IMR-90 (cell line): ENCODE data around the gene SPATC1L. TPM values are rescaled to one million over a fixed set of nuclear protein-coding genes. Genes with fewer than 3 reads are reported as not detected.

Experiments
- ATAC-seq: fragments of 200-7000 bp; cut with Tn5 transposase; 2 replicates; pipeline ENCODE4 v1.9.1; 2020; ENCODE audit warnings: low read depth, mild to moderate bottlenecking, moderate library complexity
- BruUV-seq: library from RNA; stranded (reverse); fragments of 400-500 nt; replicated peaks from 2 replicates; lab custom pipeline; 2021; lab: Mats Ljungman, UMichigan
- CTCF ChIA-PET: fragments of 300-600 bp; formaldehyde crosslinking; extraction: SDS; loops from one replicate; lab custom pipeline; 2021; ENCODE audit warnings: antibody characterized with exemption; lab: Yijun Ruan, JAX
- POLR2A ChIA-PET: fragments of 300-600 bp; sonication (Branson Sonifier 250); formaldehyde crosslinking; loops from one replicate; lab custom pipeline; 2022; ENCODE audit warnings: antibody characterized with exemption; ENCODE audit not compliant: unreplicated experiment; lab: Charles Lee
- DNase-seq: peaks from one replicate; pipeline ENCODE4 v3.0.0; 2013
- H2AFZ ChIP-seq: replicated peaks from 2 replicates; pipeline ENCODE3; 2013; ENCODE audit warnings: low read length, mild to moderate bottlenecking; ENCODE audit not compliant: poor library complexity
- H2AK5ac ChIP-seq: 2 replicates; pipeline ENCODE4 v1.6.1; 2013; ENCODE audit warnings: low read depth, low read length, inconsistent platforms
- H2AK9ac ChIP-seq: replicated peaks from 2 replicates; pipeline ENCODE3; 2013; ENCODE audit warnings: mild to moderate bottlenecking, low read depth, low read length, moderate library complexity; ENCODE audit not compliant: poor library complexity
- H2BK120ac ChIP-seq: 2 replicates; pipeline ENCODE4 v1.6.1; 2013; ENCODE audit warnings: low read depth, low read length, inconsistent platforms
- H2BK15ac ChIP-seq: 3 replicates; pipeline ENCODE4 v1.6.1; 2013; ENCODE audit warnings: low read depth, low read length, inconsistent platforms
- H2BK20ac ChIP-seq: 2 replicates; pipeline ENCODE4 v1.6.1; 2013; ENCODE audit warnings: low read depth, mild to moderate bottlenecking, inconsistent platforms, low read length, moderate library complexity
- H2BK5ac ChIP-seq: 2 replicates; pipeline ENCODE4 v1.6.1; 2013; ENCODE audit warnings: mild to moderate bottlenecking, low read depth, low read length, inconsistent platforms; ENCODE audit not compliant: poor library complexity, severe bottlenecking
- H3K14ac ChIP-seq: replicated peaks from 2 replicates; pipeline ENCODE4 v1.6.1; 2013; ENCODE audit warnings: low read depth, low read length, inconsistent platforms
- H3K18ac ChIP-seq: 2 replicates; pipeline ENCODE4 v1.6.1; 2013; ENCODE audit warnings: low read depth, low read length, control low read depth
- H3K23ac ChIP-seq: 2 replicates; pipeline ENCODE4 v1.6.1; 2013; ENCODE audit warnings: low read depth, low read length, inconsistent platforms
- H3K27ac ChIP-seq: 2 replicates; pipeline ENCODE4 v1.5.1; 2013; ENCODE audit warnings: mild to moderate bottlenecking, control low read depth, low read length; ENCODE audit not compliant: insufficient read depth
- H3K27me3 ChIP-seq: 2 replicates; pipeline ENCODE4 v1.6.1; 2013; ENCODE audit warnings: low read length; ENCODE audit not compliant: control insufficient read depth, insufficient read depth
- H3K36me3 ChIP-seq: 2 replicates; pipeline ENCODE4 v1.6.1; 2013; ENCODE audit warnings: low read length, mixed read lengths; ENCODE audit not compliant: control insufficient read depth, insufficient read depth
- H3K4ac ChIP-seq: 2 replicates; pipeline ENCODE4 v1.6.1; 2013; ENCODE audit warnings: low read depth, low read length, inconsistent platforms
- H3K4me1 ChIP-seq: 2 replicates; pipeline ENCODE4 v1.6.1; 2013; ENCODE audit warnings: low read length, mixed read lengths; ENCODE audit not compliant: control insufficient read depth, insufficient read depth
- H3K4me2 ChIP-seq: 2 replicates; pipeline ENCODE4 v1.6.1; 2013; ENCODE audit warnings: low read depth, mild to moderate bottlenecking, control low read depth, low read length, moderate library complexity
- H3K4me3 ChIP-seq: 2 replicates; pipeline ENCODE4 v1.5.1; 2013; ENCODE audit warnings: low read depth, mild to moderate bottlenecking, control low read depth, low read length, moderate library complexity; ENCODE audit not compliant: insufficient read depth
- H3K56ac ChIP-seq: 2 replicates; pipeline ENCODE4 v1.6.1; 2013; ENCODE audit warnings: low read length, inconsistent platforms; ENCODE audit not compliant: insufficient read depth; ENCODE audit errors: extremely low read depth
- H3K79me1 ChIP-seq, 2 experiments: 2 replicates each; pipeline ENCODE4 v1.6.1; 2013; ENCODE audit warnings: low read length in 2 of 2, inconsistent platforms in 1 of 2, low read depth in 1 of 2
- H3K9ac ChIP-seq: 2 replicates; pipeline ENCODE4 v1.6.1; 2013; ENCODE audit warnings: low read depth, low read length, control low read depth
- H3K9me1 ChIP-seq: 2 replicates; pipeline ENCODE4 v1.6.1; 2013; ENCODE audit warnings: low read length, inconsistent platforms; ENCODE audit not compliant: insufficient read depth
- H3K9me3 ChIP-seq: 2 replicates; pipeline ENCODE4 v1.6.1; 2013; ENCODE audit warnings: low read length; ENCODE audit not compliant: control insufficient read depth, insufficient read depth
- H4K20me1 ChIP-seq: 2 replicates; pipeline ENCODE4 v1.6.1; 2013; ENCODE audit warnings: low read length, inconsistent platforms; ENCODE audit not compliant: insufficient read depth
- H4K5ac ChIP-seq: 2 replicates; pipeline ENCODE4 v1.6.1; 2013; ENCODE audit warnings: mild to moderate bottlenecking, low read depth, low read length, control low read depth
- H4K8ac ChIP-seq, 2 experiments: 2 replicates each; pipeline ENCODE4 v1.6.1; 2013; ENCODE audit warnings: low read depth in 2 of 2, low read length in 2 of 2, control low read depth in 1 of 2, inconsistent platforms in 1 of 2
- H4K91ac ChIP-seq: 2 replicates; pipeline ENCODE4 v1.6.1; 2013; ENCODE audit warnings: low read depth, low read length, inconsistent platforms; ENCODE audit not compliant: insufficient read depth
- BHLHE40 ChIP-seq: fragments of 150-350 bp; IDR thresholded peaks from 2 replicates; pipeline ENCODE4 v1.6.1; 2016; ENCODE audit warnings: mild to moderate bottlenecking, low read depth, low read length
- CEBPB ChIP-seq: IDR thresholded peaks from 2 replicates; pipeline ENCODE4 v1.6.1; 2012; ENCODE audit warnings: low read depth, low read length, improper control_type of control experiment
- CHD1 ChIP-seq: IDR thresholded peaks from 2 replicates; pipeline ENCODE4 v1.6.1; 2012; ENCODE audit warnings: low read depth, low read length, improper control_type of control experiment
- FOS ChIP-seq: fragments of 150-350 bp; IDR thresholded peaks from 2 replicates; pipeline ENCODE4 v1.6.1; 2016; ENCODE audit warnings: low read depth, low read length
- MAFK ChIP-seq: IDR thresholded peaks from 2 replicates; pipeline ENCODE4 v1.6.1; 2012; ENCODE audit warnings: low read depth, low read length, improper control_type of control experiment
- MAZ ChIP-seq: IDR thresholded peaks from 2 replicates; pipeline ENCODE4 v1.6.1; 2012; ENCODE audit warnings: low read depth, mild to moderate bottlenecking, low read length, improper control_type of control experiment, moderate library complexity, borderline replicate concordance
- MXI1 ChIP-seq: IDR thresholded peaks from 2 replicates; pipeline ENCODE4 v1.6.1; 2012; ENCODE audit warnings: low read depth, mild to moderate bottlenecking, low read length, moderate library complexity, borderline replicate concordance
- NFE2L2 ChIP-seq: fragments of 150-350 bp; IDR thresholded peaks from 2 replicates; pipeline ENCODE4 v1.6.1; 2016; ENCODE audit warnings: low read depth, mild to moderate bottlenecking, low read length
- POLR2A ChIP-seq: IDR thresholded peaks from 2 replicates; pipeline ENCODE4 v1.6.1; 2012; ENCODE audit warnings: mild to moderate bottlenecking, low read depth, low read length
- RAD21 ChIP-seq: IDR thresholded peaks from 2 replicates; pipeline ENCODE4 v1.6.1; 2012; ENCODE audit warnings: low read length, improper control_type of control experiment
- RCOR1 ChIP-seq: IDR thresholded peaks from 2 replicates; pipeline ENCODE4 v1.6.1; 2012; ENCODE audit warnings: mild to moderate bottlenecking, low read length, improper control_type of control experiment; ENCODE audit not compliant: insufficient replicate concordance
- RFX5 ChIP-seq: IDR thresholded peaks from 2 replicates; pipeline ENCODE4 v1.8.0; 2012; ENCODE audit warnings: low read depth, mild to moderate bottlenecking, low read length, moderate library complexity
- SMC3 ChIP-seq: fragments of 150-350 bp; IDR thresholded peaks from 2 replicates; pipeline ENCODE4 v1.6.1; 2016; ENCODE audit warnings: low read depth, mild to moderate bottlenecking, antibody characterized with exemption, low read length, moderate library complexity
- WGBS, 2 experiments: methylation state at CpG; one replicate each; pipeline versions ENCODE4 v1.1.5 to v1.1.7; 2013; ENCODE audit warnings: missing lambda C conversion rate in 2 of 2; ENCODE audit not compliant: insufficient read length in 1 of 2; ENCODE audit errors: extremely low coverage in 2 of 2; 5-methylcytosine and 5-hydroxymethylcytosine counted together
- dilution Hi-C: fragments of 300-500 bp; cut with HindIII; formaldehyde crosslinking; loops from one replicate; pipeline ENCODE4 v1.14.3; 2018; ENCODE audit warnings: low sequenced_read_pairs; ENCODE audit not compliant: unreplicated experiment
- in situ Hi-C: fragments of 300-500 bp; cut with MboI; formaldehyde crosslinking; loops from 3 replicates; pipeline ENCODE4 v1.14.3; 2019; ENCODE audit warnings: low sequenced_read_pairs, inconsistent platforms, mixed read lengths
- intact Hi-C: fragments of 100-400 bp; cut with micrococcal nuclease; formaldehyde crosslinking; loops from 2 replicates; pipeline ENCODE4 v1.10.0; 2022
- polyA plus RNA-seq, 3 experiments: library from polyadenylated mRNA; depleted of rRNA; stranded (reverse); fragments of >200 nt; gene quantifications; 2 replicates each; pipeline ENCODE4 v1.2.3, GENCODE V29; 2012; ENCODE audit warnings: low replicate concordance in 1 of 3
- total RNA-seq: library from RNA; depleted of rRNA; stranded (reverse); fragments of >200 nt; gene quantifications from 2 replicates; pipeline ENCODE4 v1.2.3, GENCODE V29; 2012
- TF ChIP-seq, protein P1 (sequence below): fragments of 150-350 bp; IDR thresholded peaks from 2 replicates; pipeline ENCODE4 v1.6.1; 2017; ENCODE audit warnings: mild to moderate bottlenecking, antibody characterized with exemption, low read length, low read depth
- TF ChIP-seq, protein P2 (sequence below): fragments of 150-350 bp; IDR thresholded peaks from 2 replicates; pipeline ENCODE4 v1.6.1; 2016; ENCODE audit warnings: low read depth, mild to moderate bottlenecking, low read length, moderate library complexity, borderline replicate concordance
- TF ChIP-seq, protein P3 (sequence below): conservative IDR thresholded peaks from 2 replicates; pipeline ENCODE4 v1.5.1; 2012; ENCODE audit warnings: mild to moderate bottlenecking, low read depth, low read length, improper control_type of control experiment

SPATC1L gene
- total and polyA plus RNA-seq, 2 of the 4 experiments (the other 2 are of a cell fraction): 3.8 to 17.2 TPM

DNA sequence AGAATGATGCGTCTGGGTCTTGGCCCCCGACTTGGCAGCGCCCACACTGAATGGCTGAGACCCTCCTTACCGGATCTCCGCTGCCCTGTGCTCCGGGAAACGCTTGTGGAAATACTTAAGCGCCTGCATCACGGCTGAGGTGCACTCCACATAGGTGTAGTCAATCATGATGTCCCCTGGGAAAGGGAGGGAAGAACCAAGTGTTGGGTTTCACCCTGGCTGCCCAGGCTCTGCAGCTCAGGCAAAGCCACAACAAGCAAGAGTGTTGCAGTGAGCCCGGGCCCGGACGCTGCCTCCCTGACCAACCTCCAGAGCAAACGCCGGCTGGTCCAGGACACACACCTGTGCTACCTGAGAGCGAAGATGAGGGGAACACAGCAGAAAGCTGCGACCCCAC is 21.5 kb upstream of the SPATC1L start:
- ChIA-PET CTCF (no interaction called here), POLR2A (no interaction called here)
- Histone ChIP-seq H4K20me1 (no peaks in the 10 kb centered on the region; the same call in 1 of the 2 replicates), H3K23ac (no peak overlapping the region), H4K5ac (no peak overlapping the region), H3K79me1 (no peaks in the 10 kb centered on the region; a peak in 1 of 4 replicates), H3K4me1 (no peaks in the 10 kb centered on the region), H3K4me2 (no peak overlapping the region), H3K4ac (no peak overlapping the region), H3K4me3 (no peak overlapping the region), H2BK15ac (no peak overlapping the region), H2BK120ac (no peak overlapping the region), H3K18ac (no peak overlapping the region), H3K56ac (no peak overlapping the region), H3K9ac (no peak overlapping the region), H2BK5ac (no peak overlapping the region), H3K36me3 (peaks cover 49% of the 10 kb centered on the region), H3K14ac (no peak overlapping the region), H4K91ac (no peak overlapping the region), H3K27me3 (no peaks in the 10 kb centered on the region), H2AK9ac (no peak overlapping the region), H2AFZ (no peak overlapping the region), H3K9me3 (no peaks in the 10 kb centered on the region), H3K9me1 (no peaks in the 10 kb centered on the region; the same call in 1 of the 2 replicates), H2BK20ac (no peak overlapping the region), H2AK5ac (no peak overlapping the region), H3K27ac (no peak overlapping the region), H4K8ac (no peak overlapping the region)
- intact Hi-C loops (no loop called here), in situ Hi-C loops (no loop called here), dilution Hi-C loops (no loop called here)
- ATAC-seq: no peak
- no peak for TF ChIP-seq RCOR1
- no peak for TF ChIP-seq NFE2L2
- TF ChIP-seq, protein P1, sequence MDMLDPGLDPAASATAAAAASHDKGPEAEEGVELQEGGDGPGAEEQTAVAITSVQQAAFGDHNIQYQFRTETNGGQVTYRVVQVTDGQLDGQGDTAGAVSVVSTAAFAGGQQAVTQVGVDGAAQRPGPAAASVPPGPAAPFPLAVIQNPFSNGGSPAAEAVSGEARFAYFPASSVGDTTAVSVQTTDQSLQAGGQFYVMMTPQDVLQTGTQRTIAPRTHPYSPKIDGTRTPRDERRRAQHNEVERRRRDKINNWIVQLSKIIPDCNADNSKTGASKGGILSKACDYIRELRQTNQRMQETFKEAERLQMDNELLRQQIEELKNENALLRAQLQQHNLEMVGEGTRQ: no peak
- TF ChIP-seq FOS: no peak
- TF ChIP-seq POLR2A: no peak
- TF ChIP-seq RAD21: no peak
- no peak for TF ChIP-seq BHLHE40
- TF ChIP-seq MAZ: no peak
- no peak for TF ChIP-seq RFX5
- no peak for TF ChIP-seq CHD1
- TF ChIP-seq, protein P2, sequence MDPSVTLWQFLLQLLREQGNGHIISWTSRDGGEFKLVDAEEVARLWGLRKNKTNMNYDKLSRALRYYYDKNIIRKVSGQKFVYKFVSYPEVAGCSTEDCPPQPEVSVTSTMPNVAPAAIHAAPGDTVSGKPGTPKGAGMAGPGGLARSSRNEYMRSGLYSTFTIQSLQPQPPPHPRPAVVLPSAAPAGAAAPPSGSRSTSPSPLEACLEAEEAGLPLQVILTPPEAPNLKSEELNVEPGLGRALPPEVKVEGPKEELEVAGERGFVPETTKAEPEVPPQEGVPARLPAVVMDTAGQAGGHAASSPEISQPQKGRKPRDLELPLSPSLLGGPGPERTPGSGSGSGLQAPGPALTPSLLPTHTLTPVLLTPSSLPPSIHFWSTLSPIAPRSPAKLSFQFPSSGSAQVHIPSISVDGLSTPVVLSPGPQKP: no peak
- TF ChIP-seq MAFK: no peak
- no peak for TF ChIP-seq SMC3
- no peak for TF ChIP-seq CEBPB
- TF ChIP-seq, protein P3, sequence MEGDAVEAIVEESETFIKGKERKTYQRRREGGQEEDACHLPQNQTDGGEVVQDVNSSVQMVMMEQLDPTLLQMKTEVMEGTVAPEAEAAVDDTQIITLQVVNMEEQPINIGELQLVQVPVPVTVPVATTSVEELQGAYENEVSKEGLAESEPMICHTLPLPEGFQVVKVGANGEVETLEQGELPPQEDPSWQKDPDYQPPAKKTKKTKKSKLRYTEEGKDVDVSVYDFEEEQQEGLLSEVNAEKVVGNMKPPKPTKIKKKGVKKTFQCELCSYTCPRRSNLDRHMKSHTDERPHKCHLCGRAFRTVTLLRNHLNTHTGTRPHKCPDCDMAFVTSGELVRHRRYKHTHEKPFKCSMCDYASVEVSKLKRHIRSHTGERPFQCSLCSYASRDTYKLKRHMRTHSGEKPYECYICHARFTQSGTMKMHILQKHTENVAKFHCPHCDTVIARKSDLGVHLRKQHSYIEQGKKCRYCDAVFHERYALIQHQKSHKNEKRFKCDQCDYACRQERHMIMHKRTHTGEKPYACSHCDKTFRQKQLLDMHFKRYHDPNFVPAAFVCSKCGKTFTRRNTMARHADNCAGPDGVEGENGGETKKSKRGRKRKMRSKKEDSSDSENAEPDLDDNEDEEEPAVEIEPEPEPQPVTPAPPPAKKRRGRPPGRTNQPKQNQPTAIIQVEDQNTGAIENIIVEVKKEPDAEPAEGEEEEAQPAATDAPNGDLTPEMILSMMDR: no peak
- TF ChIP-seq MXI1: no peak
- no peak for DNase-seq
- WGBS, 2 experiments: 100% methylated on average over 2 of the region's 16 CpGs; no CpG with 5 or more reads in 1 of the 2 experiments
- BruUV-seq: no TSS peak
